GM12878 (cell line): ENCODE data around the gene NECAB2. TPM values are rescaled to one million over a fixed set of nuclear protein-coding genes. Genes with fewer than 3 reads are reported as not detected.
"Not testable (repeated sequence)": the region's sequence is repeated elsewhere in the genome, so short reads cannot be mapped to it uniquely, and the experiment has no call there.

Experiments
- ATAC-seq: fragments of 200-7000 bp; cut with Tn5 transposase; 3 replicates; pipeline ENCODE4 v1.9.1; 2020; ENCODE audit warnings: mild to moderate bottlenecking, moderate library complexity
- BruUV-seq: library from RNA; stranded (reverse); fragments of 400-500 nt; replicated peaks from 2 replicates; lab custom pipeline; 2021; lab: Mats Ljungman, UMichigan
- CTCF ChIA-PET: fragments of 300-600 bp; sonication (Branson Sonifier 250); formaldehyde crosslinking; extraction: SDS; loops from one replicate; lab custom pipeline; 2021; ENCODE audit warnings: inconsistent platforms; lab: Yijun Ruan, JAX
- POLR2A ChIA-PET: fragments of 350-600 bp; formaldehyde crosslinking; extraction: SDS; loops from one replicate; lab custom pipeline; 2021; ENCODE audit warnings: inconsistent platforms; lab: Charles Lee
- RAD21 ChIA-PET: fragments of 300-600 bp; sonication (Branson Sonifier 250); formaldehyde crosslinking; loops from one replicate; lab custom pipeline; 2023; ENCODE audit warnings: antibody characterized with exemption; ENCODE audit not compliant: unreplicated experiment; lab: Charles Lee
- SMC1A ChIA-PET: fragments of 300-600 bp; sonication (Branson Sonifier 250); formaldehyde crosslinking; loops from one replicate; lab custom pipeline; 2023; ENCODE audit not compliant: unreplicated experiment, uncharacterized antibody; lab: Charles Lee
- DNase-seq: peaks from one replicate; pipeline ENCODE4 v3.0.0-alpha.2; 2011; ENCODE audit warnings: low read depth, low spot score
- FAIRE-seq: peaks from 3 replicates; lab custom pipeline; 2011; peaks lifted over from hg19 to GRCh38; lab: Jason Lieb, UNC
- H2AFZ ChIP-seq: 2 replicates; pipeline ENCODE4 v1.6.0; 2011; ENCODE audit warnings: low read depth, low read length, control low read depth; ENCODE audit not compliant: control insufficient read depth
- H3K27ac ChIP-seq: 2 replicates; pipeline ENCODE4 v1.5.1; 2011; ENCODE audit warnings: control low read depth; ENCODE audit not compliant: control insufficient read depth, insufficient read depth
- H3K27me3 ChIP-seq, 2 experiments: replicated peaks in 1 of 2; 2 replicates each; pipeline versions ENCODE4 v1.6.0 to v1.6.1; 2011; ENCODE audit warnings: low read length in 1 of 2; ENCODE audit not compliant: control insufficient read depth in 2 of 2, insufficient read depth in 2 of 2
- H3K36me3 ChIP-seq, 2 experiments: 2 replicates each; pipeline ENCODE4 v1.5.1; 2011; ENCODE audit warnings: low read length in 1 of 2; ENCODE audit not compliant: control insufficient read depth in 2 of 2, insufficient read depth in 2 of 2
- H3K4me1 ChIP-seq: 2 replicates; pipeline ENCODE4 v1.6.1; 2011; ENCODE audit warnings: mild to moderate bottlenecking, low read length, moderate library complexity, mixed read lengths; ENCODE audit not compliant: control insufficient read depth, insufficient read depth
- H3K4me2 ChIP-seq: 2 replicates; pipeline ENCODE4 v1.6.0; 2011; ENCODE audit warnings: control low read depth; ENCODE audit not compliant: control insufficient read depth, insufficient read depth
- H3K4me3 ChIP-seq: fragments of 200-600 bp; sonication (generic); 2 replicates; pipeline ENCODE4 v1.5.1; 2016
- H3K79me2 ChIP-seq: 2 replicates; pipeline ENCODE4 v1.6.0; 2011; ENCODE audit warnings: low read length; ENCODE audit not compliant: control insufficient read depth, insufficient read depth
- H3K9ac ChIP-seq: 2 replicates; pipeline ENCODE4 v1.8.0; 2011; ENCODE audit warnings: low read length, control low read depth, mixed read lengths; ENCODE audit not compliant: control insufficient read depth, insufficient read depth
- H3K9me3 ChIP-seq: replicated peaks from 3 replicates; pipeline ENCODE4 v1.5.1; 2011; ENCODE audit warnings: mild to moderate bottlenecking, low read length; ENCODE audit not compliant: control insufficient read depth, insufficient read depth
- H4K20me1 ChIP-seq: 2 replicates; pipeline ENCODE4 v1.6.0; 2011; ENCODE audit not compliant: control insufficient read depth, insufficient read depth
- BACH1 ChIP-seq: fragments of 450-650 bp; IDR thresholded peaks from 2 replicates; pipeline ENCODE4 v1.6.1; 2017; ENCODE audit warnings: mild to moderate bottlenecking, borderline replicate concordance
- YBX1 ChIP-seq: fragments of 450-650 bp; IDR thresholded peaks from 2 replicates; pipeline ENCODE4 v1.6.1; 2016; ENCODE audit warnings: antibody characterized with exemption
- WGBS: methylation state at CpG from one replicate; pipeline ENCODE4 v1.1.6; 2016; ENCODE audit warnings: low lambda C conversion rate; ENCODE audit not compliant: insufficient replicate concordance, insufficient coverage; ENCODE audit errors: missing lambda C conversion rate; 5-methylcytosine and 5-hydroxymethylcytosine counted together
- in situ Hi-C: fragments of 300-500 bp; cut with MboI; formaldehyde crosslinking; loops from 9 replicates; pipeline ENCODE4 v1.14.3; 2018; ENCODE audit warnings: mixed read lengths
- intact Hi-C: fragments of 100-400 bp; cut with micrococcal nuclease; formaldehyde crosslinking; loops from one replicate; pipeline ENCODE4 v1.14.2; 2022; ENCODE audit not compliant: unreplicated experiment
- polyA plus RNA-seq, 11 experiments: library from polyadenylated mRNA; depleted of rRNA in 4 of 11; unstranded in 6 of 11; stranded (reverse) in 5 of 11; fragments of >200 nt; fragmentation: Nextera tagmentation in 4 of 11; fragmentation: Illumina TruSeq in 1 of 11; extraction: Ambion mirVana in 4 of 11; extraction: Trizol in 1 of 11; gene quantifications; 1 replicate in 1 of 11; 2 replicates in 10 of 11; pipeline versions ENCODE4 v1.2.1 to v1.2.3, GENCODE V29; 2011 to 2016; ENCODE audit warnings: inconsistent platforms in 2 of 11, missing spikeins in 2 of 11, low read depth in 1 of 11
- total RNA-seq, 4 experiments: library from RNA; depleted of rRNA in 3 of 4; stranded (reverse); fragments of >200 nt in 3 of 4; fragmentation: Illumina TruSeq in 1 of 4; extraction: Trizol in 1 of 4; gene quantifications; 2 replicates each; pipeline versions ENCODE4 v1.2.1 to v1.2.3, GENCODE V29; 2013 to 2021

Gene NECAB2
- total and polyA plus RNA-seq, 10 of the 15 experiments (the other 5 are each of a cell fraction or from before 2014, with no cell fraction given), result not detected

- TF ChIP-seq BACH1 (no peak), YBX1 (no peak)
- Histone ChIP-seq H3K36me3 (no peaks in the 10 kb centered on the region), H3K27me3 (no peaks in the 10 kb centered on the region; a peak in 1 of 4 replicates), H3K79me2 (no peaks in the 10 kb centered on the region), H3K4me2 (no peak overlapping the region), H3K27ac (no peak overlapping the region), H3K4me1 (no peaks in the 10 kb centered on the region), H3K9ac (no peak overlapping the region), H3K9me3 (no peaks in the 10 kb centered on the region), H4K20me1 (no peaks in the 10 kb centered on the region), H2AFZ (no peak overlapping the region), H3K4me3 (no peak overlapping the region)
- no peak for ATAC-seq
- ChIA-PET CTCF (no interaction called here), POLR2A (no interaction called here), SMC1A (no interaction called here), RAD21 (no interaction called here)
- in situ Hi-C loops (no loop called here), intact Hi-C loops (no loop called here)
- DNase-seq, result no peak
- BruUV-seq, result no TSS peak
- FAIRE-seq, result no peak
- 50% methylated on average over 26 of the region's 28 CpGs for WGBS
Observed at GRCh38 chr16:83940630-83941378, 27.2 kb upstream of the NECAB2 start.

- CTCF ChIA-PET, in situ Hi-C loops: not testable (repeated sequence)
Observed at GRCh38 chr16:83941546-83941945, 26.5 kb upstream of the NECAB2 start.

More at GRCh38 chr16:83941546-83941945, 26.5 kb upstream of the NECAB2 start:
- POLR2A ChIA-PET, intact Hi-C loops, BruUV-seq, H4K20me1 ChIP-seq, H3K27ac ChIP-seq, H3K4me2 ChIP-seq, SMC1A ChIA-PET, H3K36me3 ChIP-seq, H3K27me3 ChIP-seq, H3K4me1 ChIP-seq, H3K4me3 ChIP-seq, H3K79me2 ChIP-seq, H3K9me3 ChIP-seq, DNase-seq, FAIRE-seq, H3K9ac ChIP-seq, ATAC-seq, H2AFZ ChIP-seq, RAD21 ChIA-PET: not testable (repeated sequence)
- 57% methylated on average over 9 of the region's 9 CpGs for WGBS
